ENCODE measurements around the gene SURF4. TPM values are rescaled to one million over a fixed set of nuclear protein-coding genes. Genes with fewer than 3 reads are reported as not detected.

Gene SURF4
- total and polyA plus RNA-seq, 2 of the 13 experiments (the other 11 are each of a cell fraction or from before 2014, with no cell fraction given), result 220 to 265 TPM

GRCh38 chr9:133367221-133367620 lies 8.6 kb downstream of the SURF4 start (continued):
- TF ChIP-seq CSRNP2 (CRISPR knock-in tag; conservative IDR thresholded peaks at IDR 0.05; ENCODE audit: low read depth) (no peak), ADNP (CRISPR knock-in tag; IDR thresholded peaks at IDR 0.05) (no peak), KMT2A (CRISPR knock-in tag; IDR thresholded peaks at IDR 0.05) (no peak), ERF (CRISPR knock-in tag; IDR thresholded peaks at IDR 0.05) (no peak), ZBTB7B (CRISPR knock-in tag; IDR thresholded peaks at IDR 0.05) (no peak), TBL1XR1 (IDR thresholded peaks at IDR 0.05; ENCODE audit: borderline replicate concordance, low read length, partially characterized antibody) (no peak), RBFOX2 (IDR thresholded peaks at IDR 0.05; ENCODE audit: low read depth, low read length) (peak; percentile 62; the same call in 1 of the 2 replicates), AGO2 (optimal IDR thresholded peaks at IDR 0.05; ENCODE audit: low read depth, low read length) (peak; percentile 62)

GRCh38 chr9:133366435-133366834 lies 9.4 kb downstream of the SURF4 start:
- peaks cover 50% of the 10 kb centered on the region for H3K4me1 ChIP-seq (ENCODE audit: insufficient read depth, low read length)
- H4K20me1 ChIP-seq (ENCODE audit: insufficient read depth, low read length), result peaks cover 86% of the 10 kb centered on the region
- intact Hi-C loops (cut with micrococcal nuclease; ENCODE audit: unreplicated experiment) (no loop called here), in situ Hi-C loops (cut with HindIII; ENCODE audit: extremely low pct_ligation_motif_present, low pct_unique_long_range_greater_than_20kb) (no loop called here)
- no peak for FAIRE-seq
- no peak overlapping the region for H3K27ac ChIP-seq (ENCODE audit: extremely low read length, insufficient read depth, low read length)
- 93% methylated on average over 5 of the region's 11 CpGs for WGBS (ENCODE audit: low lambda C conversion rate)
- no peak for ATAC-seq
- no peak overlapping the region for H2AFZ ChIP-seq (ENCODE audit: low read length)
- no peak overlapping the region for H3K4me2 ChIP-seq (ENCODE audit: low read depth, low read length)
- no peaks in the 10 kb centered on the region for H3K27me3 ChIP-seq (ENCODE audit: control insufficient read depth in 1 of 2, insufficient read depth in 2 of 2, low read length in 2 of 2)
- no peak for DNase-seq (ENCODE audit: low spot score)
- ChIA-PET POLR2A (interaction anchor here (1.0 to 1.5 kb wide), 3 partner anchors 8 to 93 kb away, joined by 3 to 5 read pairs (median 4); partner anchors contain the start of genes CACFD1, SURF1 and SURF2), CTCF (ENCODE audit: low intra/inter-chr PET ratio, low total read pairs) (no interaction called here)
- peaks cover 31 to 97% of the 10 kb centered on the region in 2 experiments for H3K36me3 ChIP-seq (replicated peaks in 1 of 2; ENCODE audit: control insufficient read depth in 1 of 2, insufficient read depth in 2 of 2, low read length in 2 of 2)
- H3K4me3 ChIP-seq (replicated peaks in 1 of 3; ENCODE audit: insufficient read depth in 1 of 3, low read depth in 2 of 3, low read length in 3 of 3), result no peak overlapping the region
- H3K79me2 ChIP-seq (ENCODE audit: insufficient read depth, low read length), result peaks cover 65% of the 10 kb centered on the region
- BruUV-seq (replicated peaks), result no TSS peak
- H3K9me3 ChIP-seq (ENCODE audit: low read length), result no peaks in the 10 kb centered on the region
- TF ChIP-seq ISL2 (CRISPR knock-in tag; IDR thresholded peaks at IDR 0.05), result no peak
- no peak for TF ChIP-seq ZSCAN29 (CRISPR knock-in tag; conservative IDR thresholded peaks at IDR 0.05)
- no peak overlapping the region for H3K9ac ChIP-seq (ENCODE audit: insufficient read depth, low read depth, low read length)
